Body of pancreas (tissue), 4 donors: ENCODE measurements around the gene EBF4.

ENCODE experiments used
- CTCF ChIP-seq, 7 experiments: fragments of 450-650 bp in 4 of 7; fragments of 200-600 bp in 3 of 7; sonication (generic) in 3 of 7; IDR thresholded peaks; one replicate each; pipeline ENCODE4 v1.5.1; 2016 to 2019; ENCODE audit warnings: antibody characterized with exemption in 7 of 7
- POLR2A ChIP-seq, 3 donors: fragments of 450-650 bp; IDR thresholded peaks; one replicate each; pipeline ENCODE4 v1.6.1; 2016; ENCODE audit warnings: antibody characterized with exemption in 3 of 3, mild to moderate bottlenecking in 2 of 3

GRCh38 chr20:2709205-2709981 lies 16.8 kb downstream of the EBF4 start:
- TF ChIP-seq POLR2A (IDR thresholded peaks at IDR 0.05) (no peak), CTCF (IDR thresholded peaks at IDR 0.05) (no peak)
